Parathyroid adenoma (tissue), 2 donors: ENCODE measurements around the gene LHPP.

Source experiments
- H2AFZ ChIP-seq: fragments of 300-600 bp; sonication (generic); one replicate; pipeline ENCODE4 v1.7.0; 2017; ENCODE audit warnings: antibody characterized with exemption, mild to moderate bottlenecking
- H3K27ac ChIP-seq: fragments of 300-600 bp; sonication (generic); one replicate; pipeline ENCODE4 v1.7.0; 2017
- H3K27me3 ChIP-seq: fragments of 300-600 bp; sonication (generic); one replicate; pipeline ENCODE4 v1.7.0; 2017; ENCODE audit warnings: low read length; ENCODE audit not compliant: control insufficient read depth, insufficient read depth
- H3K36me3 ChIP-seq: fragments of 300-600 bp; sonication (generic); one replicate; pipeline ENCODE4 v1.7.0; 2017; ENCODE audit warnings: low read length; ENCODE audit not compliant: control insufficient read depth, insufficient read depth
- H3K4me1 ChIP-seq: fragments of 300-600 bp; sonication (generic); one replicate; pipeline ENCODE4 v1.7.0; 2017; ENCODE audit warnings: control low read depth
- H3K4me2 ChIP-seq: fragments of 300-600 bp; sonication (generic); one replicate; pipeline ENCODE4 v1.7.0; 2017; ENCODE audit warnings: low read length
- H3K4me3 ChIP-seq: fragments of 300-600 bp; sonication (generic); one replicate; pipeline ENCODE4 v1.7.0; 2017; ENCODE audit warnings: low read depth, low read length
- H3K79me2 ChIP-seq: fragments of 300-600 bp; sonication (generic); one replicate; pipeline ENCODE4 v1.7.0; 2017; ENCODE audit warnings: control low read depth
- H3K9ac ChIP-seq: fragments of 300-600 bp; sonication (generic); one replicate; pipeline ENCODE4 v1.7.0; 2017; ENCODE audit warnings: mild to moderate bottlenecking
- H3K9me3 ChIP-seq: fragments of 300-600 bp; sonication (generic); one replicate; pipeline ENCODE4 v1.7.0; 2017; ENCODE audit warnings: low read length; ENCODE audit not compliant: control insufficient read depth
- TF ChIP-seq, protein P1 (sequence below): fragments of 300-600 bp; sonication (generic); IDR thresholded peaks from one replicate; pipeline ENCODE4 v1.7.0; 2017; ENCODE audit warnings: antibody characterized with exemption, mild to moderate bottlenecking
- donor health status: primary hyperparathyroidism.

Gene LHPP

GRCh38 chr10:124455441-124455840, 6.2 kb upstream of the LHPP start:
- Histone ChIP-seq H3K79me2 (no peaks in the 10 kb centered on the region), H3K27me3 (no peaks in the 10 kb centered on the region), H3K27ac (no peak overlapping the region), H3K4me1 (no peaks in the 10 kb centered on the region), H3K36me3 (no peaks in the 10 kb centered on the region), H3K4me3 (no peak overlapping the region), H2AFZ (no peak overlapping the region), H3K9ac (no peak overlapping the region), H3K4me2 (no peak overlapping the region), H3K9me3 (no peaks in the 10 kb centered on the region)
- TF ChIP-seq, protein P1, sequence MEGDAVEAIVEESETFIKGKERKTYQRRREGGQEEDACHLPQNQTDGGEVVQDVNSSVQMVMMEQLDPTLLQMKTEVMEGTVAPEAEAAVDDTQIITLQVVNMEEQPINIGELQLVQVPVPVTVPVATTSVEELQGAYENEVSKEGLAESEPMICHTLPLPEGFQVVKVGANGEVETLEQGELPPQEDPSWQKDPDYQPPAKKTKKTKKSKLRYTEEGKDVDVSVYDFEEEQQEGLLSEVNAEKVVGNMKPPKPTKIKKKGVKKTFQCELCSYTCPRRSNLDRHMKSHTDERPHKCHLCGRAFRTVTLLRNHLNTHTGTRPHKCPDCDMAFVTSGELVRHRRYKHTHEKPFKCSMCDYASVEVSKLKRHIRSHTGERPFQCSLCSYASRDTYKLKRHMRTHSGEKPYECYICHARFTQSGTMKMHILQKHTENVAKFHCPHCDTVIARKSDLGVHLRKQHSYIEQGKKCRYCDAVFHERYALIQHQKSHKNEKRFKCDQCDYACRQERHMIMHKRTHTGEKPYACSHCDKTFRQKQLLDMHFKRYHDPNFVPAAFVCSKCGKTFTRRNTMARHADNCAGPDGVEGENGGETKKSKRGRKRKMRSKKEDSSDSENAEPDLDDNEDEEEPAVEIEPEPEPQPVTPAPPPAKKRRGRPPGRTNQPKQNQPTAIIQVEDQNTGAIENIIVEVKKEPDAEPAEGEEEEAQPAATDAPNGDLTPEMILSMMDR, result no peak

GRCh38 chr10:124458473-124458872, 3.1 kb upstream of the LHPP start:
- H3K27ac ChIP-seq, result no peak overlapping the region
- TF ChIP-seq, protein P1, result no peak
- no peak overlapping the region for H3K4me3 ChIP-seq
- H3K4me1 ChIP-seq, result no peaks in the 10 kb centered on the region
- H2AFZ ChIP-seq, result no peak overlapping the region
- H3K79me2 ChIP-seq, result no peaks in the 10 kb centered on the region
- no peaks in the 10 kb centered on the region for H3K36me3 ChIP-seq
- no peaks in the 10 kb centered on the region for H3K27me3 ChIP-seq
- no peaks in the 10 kb centered on the region for H3K9me3 ChIP-seq
- no peak overlapping the region for H3K4me2 ChIP-seq
- H3K9ac ChIP-seq, result no peak overlapping the region

- Histone ChIP-seq H3K27ac (no peak overlapping the region), H3K9me3 (no peaks in the 10 kb centered on the region), H3K27me3 (no peaks in the 10 kb centered on the region), H3K79me2 (no peaks in the 10 kb centered on the region), H2AFZ (no peak overlapping the region), H3K9ac (no peak overlapping the region), H3K36me3 (no peaks in the 10 kb centered on the region), H3K4me2 (no peak overlapping the region), H3K4me1 (no peaks in the 10 kb centered on the region), H3K4me3 (no peak overlapping the region)
- TF ChIP-seq, protein P1, result no peak
These were observed 2.7 kb upstream of the LHPP start for GRCh38 chr10:124458889-124459288.

DNA sequence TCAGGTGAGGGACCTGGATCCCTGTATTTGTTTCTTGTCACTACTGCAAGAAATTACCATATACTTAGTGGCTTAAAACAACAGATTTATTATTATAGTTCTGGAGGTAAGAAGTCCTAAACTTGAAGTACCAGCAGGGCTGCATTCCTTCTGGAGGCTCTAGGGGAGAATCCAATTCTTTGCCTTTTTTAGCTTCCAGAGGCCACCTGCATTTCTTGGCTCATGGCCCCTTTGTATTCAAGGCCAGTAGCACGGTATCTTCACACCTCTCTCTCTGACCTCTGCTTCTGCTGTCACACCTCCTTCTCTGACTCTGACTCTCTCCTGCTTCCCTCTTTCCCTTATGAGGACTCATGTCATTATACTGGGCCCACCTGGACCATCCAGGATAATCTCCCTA, 2.2 kb upstream of the LHPP start:
- no peaks in the 10 kb centered on the region for H3K4me1 ChIP-seq
- H3K79me2 ChIP-seq, result no peaks in the 10 kb centered on the region
- TF ChIP-seq, protein P1, result no peak
- H3K4me3 ChIP-seq, result no peak overlapping the region
- no peaks in the 10 kb centered on the region for H3K36me3 ChIP-seq
- no peak overlapping the region for H3K4me2 ChIP-seq
- H3K27ac ChIP-seq, result no peak overlapping the region
- no peak overlapping the region for H3K9ac ChIP-seq
- H3K27me3 ChIP-seq, result no peaks in the 10 kb centered on the region
- H3K9me3 ChIP-seq, result no peaks in the 10 kb centered on the region
- no peak overlapping the region for H2AFZ ChIP-seq

DNA sequence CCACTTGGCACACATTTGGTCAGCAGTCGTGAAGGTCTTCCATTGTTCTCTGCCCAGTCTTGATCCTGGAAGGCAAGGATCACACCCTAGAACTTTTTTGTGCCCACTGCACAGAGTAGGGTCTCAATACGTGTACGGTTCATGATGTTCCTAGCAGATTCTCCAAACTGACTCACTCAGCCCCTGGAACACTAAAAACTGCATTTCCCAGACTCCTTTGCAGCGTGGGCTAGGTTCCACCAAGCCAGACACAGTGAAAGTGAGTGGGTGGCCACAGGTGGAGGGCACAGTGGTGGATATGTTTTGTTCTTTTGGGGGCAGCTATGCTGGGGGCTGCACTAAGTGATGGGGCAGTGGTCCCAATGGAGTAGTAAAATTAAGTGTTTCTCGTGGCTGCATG, 1.5 kb upstream of the LHPP start:
- H3K9me3 ChIP-seq, result no peaks in the 10 kb centered on the region
- H3K27me3 ChIP-seq, result no peaks in the 10 kb centered on the region
- H3K27ac ChIP-seq, result no peak overlapping the region
- TF ChIP-seq, protein P1, result no peak
- H3K4me1 ChIP-seq, result no peaks in the 10 kb centered on the region
- H2AFZ ChIP-seq, result no peak overlapping the region
- H3K36me3 ChIP-seq, result no peaks in the 10 kb centered on the region
- H3K4me3 ChIP-seq, result no peak overlapping the region
- H3K9ac ChIP-seq, result no peak overlapping the region
- H3K4me2 ChIP-seq, result no peak overlapping the region
- no peaks in the 10 kb centered on the region for H3K79me2 ChIP-seq
